ENCODE results near the gene DIPK1A. TPM values are rescaled to one million over a fixed set of nuclear protein-coding genes. Genes with fewer than 3 reads are reported as not detected.

The DIPK1A gene
- total RNA-seq, 1 experiment from 2014 or later, result 4.8 TPM

DNA sequence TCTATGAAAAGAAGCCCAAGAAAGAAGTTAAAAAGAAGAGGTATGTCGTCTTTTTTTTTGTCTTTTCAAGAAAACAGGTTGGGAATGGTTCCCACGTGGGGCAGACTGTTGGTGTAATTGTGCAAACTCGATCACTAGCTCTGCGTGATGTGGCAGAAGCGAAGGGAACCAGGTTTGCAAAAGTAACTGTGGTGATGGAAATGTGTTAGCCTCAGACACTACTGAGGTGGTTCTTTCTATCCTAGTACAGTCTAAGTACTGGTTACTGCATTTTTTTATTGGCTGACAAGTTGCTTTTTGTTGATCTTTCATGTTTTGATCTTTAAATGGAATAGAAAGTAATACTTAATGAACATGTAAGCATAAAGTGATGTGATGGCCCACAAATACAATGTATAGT lies 120.7 kb downstream of the DIPK1A start:
- Mint-ChIP-seq H3K27ac (peak overlapping the region; percentile 37), H3K4me1 (peaks cover 17% of the 10 kb centered on the region), H3K9me3 (no peaks in the 10 kb centered on the region), H3K27me3 (ENCODE audit: low read depth) (no peaks in the 10 kb centered on the region), H3K4me3 (no peak overlapping the region), H3K36me3 (peaks cover 82% of the 10 kb centered on the region)
- CTCF ChIA-PET, result interaction anchor here (0.9 kb wide), 1 partner anchor 9 kb away, joined by 5 read pairs; the partner anchor contains the start of gene RPL5
- ATAC-seq (no peak), DNase-seq (ENCODE audit: low spot score) (no peak)
- no peak for TF ChIP-seq AFF4 (CRISPR knock-in tag; IDR thresholded peaks at IDR 0.05; ENCODE audit: borderline replicate concordance)
- POLR2A ChIA-PET, result interaction anchor here (1.0 kb wide), 1 partner anchor 9 kb away, joined by 4 read pairs; the partner anchor contains the start of gene RPL5

DNA sequence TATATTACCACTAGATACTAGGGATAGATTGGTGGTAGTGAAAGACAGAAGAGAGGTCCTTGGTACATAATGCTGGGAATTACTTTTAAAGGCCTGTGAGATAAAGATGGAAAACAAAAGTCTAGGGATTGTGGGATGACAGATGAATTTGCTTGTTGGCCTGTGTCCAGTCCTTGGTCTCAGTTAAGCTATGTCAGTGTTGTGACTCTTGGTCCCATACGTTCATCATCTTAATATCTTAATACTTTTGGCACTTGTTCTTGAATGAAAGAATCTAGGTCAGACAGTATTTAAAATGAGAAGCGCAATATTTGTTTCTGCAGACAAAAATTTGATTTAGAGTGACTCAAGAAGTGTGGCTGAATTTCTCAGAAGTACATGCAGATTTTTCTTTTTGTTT lies 121.8 kb downstream of the DIPK1A start:
- TF ChIP-seq FOXK1 (CRISPR knock-in tag; IDR thresholded peaks at IDR 0.05) (no peak), MXD4 (CRISPR knock-in tag; IDR thresholded peaks at IDR 0.05; ENCODE audit: borderline replicate concordance) (no peak), JUN (CRISPR knock-in tag; IDR thresholded peaks at IDR 0.05) (no peak), ZNF532 (CRISPR knock-in tag; IDR thresholded peaks at IDR 0.05; ENCODE audit: borderline replicate concordance) (no peak), PRRX2 (CRISPR knock-in tag; IDR thresholded peaks at IDR 0.05) (no peak), ELF4 (CRISPR knock-in tag; IDR thresholded peaks at IDR 0.05; ENCODE audit: low read depth) (no peak), ZNF281 (CRISPR knock-in tag; IDR thresholded peaks at IDR 0.05) (no peak), USF2 (CRISPR knock-in tag; IDR thresholded peaks at IDR 0.05) (no peak)
- TF ChIP-seq, protein P1, sequence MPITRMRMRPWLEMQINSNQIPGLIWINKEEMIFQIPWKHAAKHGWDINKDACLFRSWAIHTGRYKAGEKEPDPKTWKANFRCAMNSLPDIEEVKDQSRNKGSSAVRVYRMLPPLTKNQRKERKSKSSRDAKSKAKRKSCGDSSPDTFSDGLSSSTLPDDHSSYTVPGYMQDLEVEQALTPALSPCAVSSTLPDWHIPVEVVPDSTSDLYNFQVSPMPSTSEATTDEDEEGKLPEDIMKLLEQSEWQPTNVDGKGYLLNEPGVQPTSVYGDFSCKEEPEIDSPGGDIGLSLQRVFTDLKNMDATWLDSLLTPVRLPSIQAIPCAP (CRISPR knock-in tag; IDR thresholded peaks at IDR 0.05), result no peak
- TF ChIP-seq, protein P2, sequence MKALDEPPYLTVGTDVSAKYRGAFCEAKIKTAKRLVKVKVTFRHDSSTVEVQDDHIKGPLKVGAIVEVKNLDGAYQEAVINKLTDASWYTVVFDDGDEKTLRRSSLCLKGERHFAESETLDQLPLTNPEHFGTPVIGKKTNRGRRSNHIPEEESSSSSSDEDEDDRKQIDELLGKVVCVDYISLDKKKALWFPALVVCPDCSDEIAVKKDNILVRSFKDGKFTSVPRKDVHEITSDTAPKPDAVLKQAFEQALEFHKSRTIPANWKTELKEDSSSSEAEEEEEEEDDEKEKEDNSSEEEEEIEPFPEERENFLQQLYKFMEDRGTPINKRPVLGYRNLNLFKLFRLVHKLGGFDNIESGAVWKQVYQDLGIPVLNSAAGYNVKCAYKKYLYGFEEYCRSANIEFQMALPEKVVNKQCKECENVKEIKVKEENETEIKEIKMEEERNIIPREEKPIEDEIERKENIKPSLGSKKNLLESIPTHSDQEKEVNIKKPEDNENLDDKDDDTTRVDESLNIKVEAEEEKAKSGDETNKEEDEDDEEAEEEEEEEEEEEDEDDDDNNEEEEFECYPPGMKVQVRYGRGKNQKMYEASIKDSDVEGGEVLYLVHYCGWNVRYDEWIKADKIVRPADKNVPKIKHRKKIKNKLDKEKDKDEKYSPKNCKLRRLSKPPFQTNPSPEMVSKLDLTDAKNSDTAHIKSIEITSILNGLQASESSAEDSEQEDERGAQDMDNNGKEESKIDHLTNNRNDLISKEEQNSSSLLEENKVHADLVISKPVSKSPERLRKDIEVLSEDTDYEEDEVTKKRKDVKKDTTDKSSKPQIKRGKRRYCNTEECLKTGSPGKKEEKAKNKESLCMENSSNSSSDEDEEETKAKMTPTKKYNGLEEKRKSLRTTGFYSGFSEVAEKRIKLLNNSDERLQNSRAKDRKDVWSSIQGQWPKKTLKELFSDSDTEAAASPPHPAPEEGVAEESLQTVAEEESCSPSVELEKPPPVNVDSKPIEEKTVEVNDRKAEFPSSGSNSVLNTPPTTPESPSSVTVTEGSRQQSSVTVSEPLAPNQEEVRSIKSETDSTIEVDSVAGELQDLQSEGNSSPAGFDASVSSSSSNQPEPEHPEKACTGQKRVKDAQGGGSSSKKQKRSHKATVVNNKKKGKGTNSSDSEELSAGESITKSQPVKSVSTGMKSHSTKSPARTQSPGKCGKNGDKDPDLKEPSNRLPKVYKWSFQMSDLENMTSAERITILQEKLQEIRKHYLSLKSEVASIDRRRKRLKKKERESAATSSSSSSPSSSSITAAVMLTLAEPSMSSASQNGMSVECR (CRISPR knock-in tag; IDR thresholded peaks at IDR 0.05; ENCODE audit: borderline replicate concordance), result no peak
- ATAC-seq (no peak), DNase-seq (ENCODE audit: low spot score) (no peak)
- Mint-ChIP-seq H3K9me3 (no peaks in the 10 kb centered on the region), H3K4me1 (peaks cover 27% of the 10 kb centered on the region), H3K36me3 (peaks cover 94% of the 10 kb centered on the region), H3K4me3 (no peak overlapping the region), H3K27me3 (ENCODE audit: low read depth) (no peaks in the 10 kb centered on the region), H3K27ac (peak overlapping the region; percentile 12; the same call in 1 of the 2 replicates)
- ChIA-PET POLR2A (interaction anchor here (0.7 kb wide), 1 partner anchor 339 kb away, joined by 3 read pairs; no protein-coding TSS in a partner anchor), CTCF (no interaction called here)
